Right atrium auricular region (tissue), 2 donors: ENCODE data around the gene PDK3. TPM values are rescaled to one million over a fixed set of nuclear protein-coding genes. Genes with fewer than 3 reads are reported as not detected.
A peak's percentile ranks its signal among the peaks of the same experiment; 100 is the strongest.

Experiments
- DNase-seq: peaks from one replicate; pipeline ENCODE4 v3.0.0-alpha.2; 2019; ENCODE audit warnings: low spot score
- H3K27ac ChIP-seq, 2 donors: fragments of 200-600 bp; sonication (generic); 1 replicate in 1 of 2; 2 replicates in 1 of 2; pipeline ENCODE4 v1.5.1; 2016 to 2019
- H3K27me3 ChIP-seq, 2 donors: fragments of 200-600 bp; sonication (generic); one replicate each; pipeline versions ENCODE4 v1.5.1 to v1.6.0; 2017 to 2019
- H3K36me3 ChIP-seq: fragments of 200-600 bp; sonication (generic); one replicate; pipeline ENCODE4 v1.5.1; 2016
- H3K4me1 ChIP-seq, 2 donors: fragments of 200-600 bp; sonication (generic); one replicate each; pipeline versions ENCODE4 v1.5.1 to v1.6.0; 2017 to 2019
- H3K4me3 ChIP-seq, 2 donors: fragments of 200-600 bp; sonication (generic); 1 replicate in 1 of 2; 2 replicates in 1 of 2; pipeline ENCODE4 v1.5.1; 2017 to 2019; ENCODE audit warnings: mild to moderate bottlenecking in 1 of 2, moderate library complexity in 1 of 2
- H3K9me3 ChIP-seq, 2 donors: fragments of 200-600 bp; sonication (generic); one replicate each; pipeline ENCODE4 v1.5.1; 2019
- CTCF ChIP-seq, 2 donors: fragments of 200-600 bp; sonication (generic); IDR thresholded peaks; one replicate each; pipeline ENCODE4 v1.5.1; 2019; ENCODE audit warnings: antibody characterized with exemption in 2 of 2
- total RNA-seq, 2 donors: library from RNA; depleted of rRNA; stranded (reverse); fragments of >200 nt; gene quantifications; one replicate each; pipeline ENCODE4 v1.1.0, GENCODE V29; 2016

Gene PDK3
- total RNA-seq, 2 donors from 2014 or later: 30.0 to 34.3 TPM

DNA sequence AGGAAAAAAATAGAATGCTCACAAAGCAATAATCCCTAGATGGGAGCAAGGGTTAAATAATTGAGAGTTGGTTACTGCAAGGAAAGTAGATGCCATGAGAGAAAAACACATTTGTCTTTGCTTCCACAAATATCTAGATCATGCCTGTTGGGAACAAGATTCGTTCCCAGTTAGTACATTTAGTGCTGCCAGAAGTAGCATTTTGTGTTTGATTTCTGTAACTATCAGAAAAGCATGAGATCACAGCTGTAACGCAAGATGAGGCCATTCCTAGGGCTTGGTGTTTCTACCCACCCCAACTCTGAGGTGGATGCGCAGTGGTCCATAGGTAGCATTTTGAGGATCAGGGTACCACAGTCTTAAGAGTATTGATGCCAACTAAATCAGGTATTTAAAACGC lies 20.4 kb upstream of the PDK3 start:
- Histone ChIP-seq H3K27me3 (no peaks in the 10 kb centered on the region), H3K4me3 (no peak overlapping the region), H3K27ac (peak overlapping the region in 1 of 2 donors; percentile 3), H3K36me3 (no peaks in the 10 kb centered on the region), H3K9me3 (no peaks in the 10 kb centered on the region), H3K4me1 (no peaks in the 10 kb centered on the region)
- no peak for TF ChIP-seq CTCF (IDR thresholded peaks at IDR 0.05)
- no peak for DNase-seq

GRCh38 chrX:24448762-24449250 lies 16.3 kb upstream of the PDK3 start:
- DNase-seq: no peak
- no peak for TF ChIP-seq CTCF (IDR thresholded peaks at IDR 0.05)
- H3K4me3 ChIP-seq: no peak overlapping the region
- no peak overlapping the region for H3K27ac ChIP-seq
- H3K27me3 ChIP-seq: no peaks in the 10 kb centered on the region
- H3K36me3 ChIP-seq: no peaks in the 10 kb centered on the region
- peaks cover 0 to 7% of the 10 kb centered on the region in 2 donors for H3K9me3 ChIP-seq
- H3K4me1 ChIP-seq: no peaks in the 10 kb centered on the region

DNA sequence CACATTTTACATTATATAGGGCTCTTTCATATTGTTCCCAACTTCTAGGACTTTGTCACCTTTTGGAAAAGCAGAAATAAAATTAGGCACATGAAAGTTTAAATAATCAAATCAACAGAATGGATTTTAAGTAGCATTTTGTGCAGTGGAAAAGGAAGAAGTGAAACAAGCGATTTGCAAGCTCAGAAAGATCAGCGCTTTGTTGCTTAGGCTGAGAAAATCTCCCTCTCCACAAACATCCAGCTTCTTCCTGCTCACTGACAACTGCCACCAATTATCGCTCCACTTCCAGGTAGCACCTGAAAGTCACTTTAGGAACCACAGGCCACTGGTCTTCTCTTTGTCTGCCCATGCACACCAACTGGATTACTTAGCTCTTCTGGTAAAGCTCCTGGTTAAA lies 2.0 kb upstream of the PDK3 start:
- Histone ChIP-seq H3K4me3 (no peak overlapping the region), H3K4me1 (no peaks in the 10 kb centered on the region), H3K27me3 (no peaks in the 10 kb centered on the region), H3K36me3 (no peaks in the 10 kb centered on the region), H3K9me3 (no peaks in the 10 kb centered on the region), H3K27ac (no peak overlapping the region)
- TF ChIP-seq CTCF (IDR thresholded peaks at IDR 0.05): no peak
- DNase-seq: no peak

- H3K4me1 ChIP-seq: no peaks in the 10 kb centered on the region
- no peak for DNase-seq
- no peak for TF ChIP-seq CTCF (IDR thresholded peaks at IDR 0.05)
These were observed 619 bp upstream of the PDK3 start for GRCh38 chrX:24464498-24464835.

GRCh38 chrX:24465532-24465865 lies 413 bp downstream of the PDK3 start:
- peak overlapping the region; percentile 59 to 66 for H3K4me3 ChIP-seq
- no peak for TF ChIP-seq CTCF (IDR thresholded peaks at IDR 0.05)
- no peak for DNase-seq
- H3K27me3 ChIP-seq: no peaks in the 10 kb centered on the region
- H3K27ac ChIP-seq: peak overlapping the region; percentile 83 to 84
- H3K36me3 ChIP-seq: no peaks in the 10 kb centered on the region
- H3K9me3 ChIP-seq: no peaks in the 10 kb centered on the region
- no peaks in the 10 kb centered on the region for H3K4me1 ChIP-seq

More at GRCh38 chrX:24464498-24464835, 619 bp upstream of the PDK3 start:
- Histone ChIP-seq H3K27me3 (no peaks in the 10 kb centered on the region), H3K27ac (peak overlapping the region; percentile 83 to 84), H3K36me3 (no peaks in the 10 kb centered on the region), H3K4me3 (peak overlapping the region; percentile 59 to 66), H3K9me3 (no peaks in the 10 kb centered on the region)

- H3K4me1 ChIP-seq: no peaks in the 10 kb centered on the region
- no peaks in the 10 kb centered on the region for H3K9me3 ChIP-seq
- H3K27me3 ChIP-seq: no peaks in the 10 kb centered on the region
- H3K4me3 ChIP-seq: peak overlapping the region; percentile 59 to 66
- no peak for TF ChIP-seq CTCF (IDR thresholded peaks at IDR 0.05)
- peak overlapping the region; percentile 83 to 84 for H3K27ac ChIP-seq
- no peaks in the 10 kb centered on the region for H3K36me3 ChIP-seq
- no peak for DNase-seq
These were observed 939 bp downstream of the PDK3 start for GRCh38 chrX:24466025-24466424.
